ENCODE data around the gene DTX3L. TPM values are rescaled to one million over a fixed set of nuclear protein-coding genes. Genes with fewer than 3 reads are reported as not detected.

The DTX3L gene
- total and polyA plus RNA-seq, 10 of the 15 experiments (the other 5 are each of a cell fraction or from before 2014, with no cell fraction given) = 9.9 to 41.4 (median 21.7) TPM

GRCh38 chr3:122560680-122561079 lies 3.5 kb upstream of the DTX3L start (continued):
- TF ChIP-seq, protein P1, sequence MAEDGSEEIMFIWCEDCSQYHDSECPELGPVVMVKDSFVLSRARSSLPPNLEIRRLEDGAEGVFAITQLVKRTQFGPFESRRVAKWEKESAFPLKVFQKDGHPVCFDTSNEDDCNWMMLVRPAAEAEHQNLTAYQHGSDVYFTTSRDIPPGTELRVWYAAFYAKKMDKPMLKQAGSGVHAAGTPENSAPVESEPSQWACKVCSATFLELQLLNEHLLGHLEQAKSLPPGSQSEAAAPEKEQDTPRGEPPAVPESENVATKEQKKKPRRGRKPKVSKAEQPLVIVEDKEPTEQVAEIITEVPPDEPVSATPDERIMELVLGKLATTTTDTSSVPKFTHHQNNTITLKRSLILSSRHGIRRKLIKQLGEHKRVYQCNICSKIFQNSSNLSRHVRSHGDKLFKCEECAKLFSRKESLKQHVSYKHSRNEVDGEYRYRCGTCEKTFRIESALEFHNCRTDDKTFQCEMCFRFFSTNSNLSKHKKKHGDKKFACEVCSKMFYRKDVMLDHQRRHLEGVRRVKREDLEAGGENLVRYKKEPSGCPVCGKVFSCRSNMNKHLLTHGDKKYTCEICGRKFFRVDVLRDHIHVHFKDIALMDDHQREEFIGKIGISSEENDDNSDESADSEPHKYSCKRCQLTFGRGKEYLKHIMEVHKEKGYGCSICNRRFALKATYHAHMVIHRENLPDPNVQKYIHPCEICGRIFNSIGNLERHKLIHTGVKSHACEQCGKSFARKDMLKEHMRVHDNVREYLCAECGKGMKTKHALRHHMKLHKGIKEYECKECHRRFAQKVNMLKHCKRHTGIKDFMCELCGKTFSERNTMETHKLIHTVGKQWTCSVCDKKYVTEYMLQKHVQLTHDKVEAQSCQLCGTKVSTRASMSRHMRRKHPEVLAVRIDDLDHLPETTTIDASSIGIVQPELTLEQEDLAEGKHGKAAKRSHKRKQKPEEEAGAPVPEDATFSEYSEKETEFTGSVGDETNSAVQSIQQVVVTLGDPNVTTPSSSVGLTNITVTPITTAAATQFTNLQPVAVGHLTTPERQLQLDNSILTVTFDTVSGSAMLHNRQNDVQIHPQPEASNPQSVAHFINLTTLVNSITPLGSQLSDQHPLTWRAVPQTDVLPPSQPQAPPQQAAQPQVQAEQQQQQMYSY (CRISPR knock-in tag; IDR thresholded peaks at IDR 0.05) = no peak
- TF ChIP-seq MEF2A (IDR thresholded peaks at IDR 0.05; ENCODE audit: insufficient read depth, low read depth, low read length) (no peak), GABPA (IDR thresholded peaks at IDR 0.05; ENCODE audit: low read depth) (no peak), MTA2 (IDR thresholded peaks at IDR 0.05; ENCODE audit: low read depth) (no peak)

GRCh38 chr3:122562923-122563716 lies 1.0 kb upstream of the DTX3L start:
- ChIA-PET RAD21 (ENCODE audit: unreplicated experiment) (interaction anchor here (1.6 to 11.8 kb wide), 11 partner anchors 14 to 257 kb away, joined by 3 to 236 read pairs (median 10); partner anchors contain the start of genes FAM162A, PARP14 and PARP15), CTCF (interaction anchor here (0.9 to 6.3 kb wide), 10 partner anchors 12 to 171 kb away, joined by 3 to 192 read pairs (median 6); partner anchors contain the start of genes PARP14 and PARP15), POLR2A (interaction anchor here (0.6 to 7.0 kb wide), 7 partner anchors 9 to 116 kb away, joined by 3 to 79 read pairs (median 3); partner anchors contain the start of genes PARP14 and PARP15), SMC1A (ENCODE audit: uncharacterized antibody, unreplicated experiment) (interaction anchor here (1.0 to 13.0 kb wide), 13 partner anchors 8 to 132 kb away, joined by 3 to 250 read pairs (median 4); partner anchors contain the start of genes PARP14 and PARP15)
- H3K79me2 ChIP-seq (ENCODE audit: control insufficient read depth, insufficient read depth, low read length) = peaks cover 34% of the 10 kb centered on the region
- TF ChIP-seq, protein P2, sequence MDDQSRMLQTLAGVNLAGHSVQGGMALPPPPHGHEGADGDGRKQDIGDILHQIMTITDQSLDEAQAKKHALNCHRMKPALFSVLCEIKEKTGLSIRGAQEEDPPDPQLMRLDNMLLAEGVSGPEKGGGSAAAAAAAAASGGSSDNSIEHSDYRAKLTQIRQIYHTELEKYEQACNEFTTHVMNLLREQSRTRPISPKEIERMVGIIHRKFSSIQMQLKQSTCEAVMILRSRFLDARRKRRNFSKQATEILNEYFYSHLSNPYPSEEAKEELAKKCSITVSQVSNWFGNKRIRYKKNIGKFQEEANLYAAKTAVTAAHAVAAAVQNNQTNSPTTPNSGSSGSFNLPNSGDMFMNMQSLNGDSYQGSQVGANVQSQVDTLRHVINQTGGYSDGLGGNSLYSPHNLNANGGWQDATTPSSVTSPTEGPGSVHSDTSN (IDR thresholded peaks at IDR 0.05; ENCODE audit: insufficient replicate concordance, low read depth, low read length) = no peak
- TF ChIP-seq, protein P3, sequence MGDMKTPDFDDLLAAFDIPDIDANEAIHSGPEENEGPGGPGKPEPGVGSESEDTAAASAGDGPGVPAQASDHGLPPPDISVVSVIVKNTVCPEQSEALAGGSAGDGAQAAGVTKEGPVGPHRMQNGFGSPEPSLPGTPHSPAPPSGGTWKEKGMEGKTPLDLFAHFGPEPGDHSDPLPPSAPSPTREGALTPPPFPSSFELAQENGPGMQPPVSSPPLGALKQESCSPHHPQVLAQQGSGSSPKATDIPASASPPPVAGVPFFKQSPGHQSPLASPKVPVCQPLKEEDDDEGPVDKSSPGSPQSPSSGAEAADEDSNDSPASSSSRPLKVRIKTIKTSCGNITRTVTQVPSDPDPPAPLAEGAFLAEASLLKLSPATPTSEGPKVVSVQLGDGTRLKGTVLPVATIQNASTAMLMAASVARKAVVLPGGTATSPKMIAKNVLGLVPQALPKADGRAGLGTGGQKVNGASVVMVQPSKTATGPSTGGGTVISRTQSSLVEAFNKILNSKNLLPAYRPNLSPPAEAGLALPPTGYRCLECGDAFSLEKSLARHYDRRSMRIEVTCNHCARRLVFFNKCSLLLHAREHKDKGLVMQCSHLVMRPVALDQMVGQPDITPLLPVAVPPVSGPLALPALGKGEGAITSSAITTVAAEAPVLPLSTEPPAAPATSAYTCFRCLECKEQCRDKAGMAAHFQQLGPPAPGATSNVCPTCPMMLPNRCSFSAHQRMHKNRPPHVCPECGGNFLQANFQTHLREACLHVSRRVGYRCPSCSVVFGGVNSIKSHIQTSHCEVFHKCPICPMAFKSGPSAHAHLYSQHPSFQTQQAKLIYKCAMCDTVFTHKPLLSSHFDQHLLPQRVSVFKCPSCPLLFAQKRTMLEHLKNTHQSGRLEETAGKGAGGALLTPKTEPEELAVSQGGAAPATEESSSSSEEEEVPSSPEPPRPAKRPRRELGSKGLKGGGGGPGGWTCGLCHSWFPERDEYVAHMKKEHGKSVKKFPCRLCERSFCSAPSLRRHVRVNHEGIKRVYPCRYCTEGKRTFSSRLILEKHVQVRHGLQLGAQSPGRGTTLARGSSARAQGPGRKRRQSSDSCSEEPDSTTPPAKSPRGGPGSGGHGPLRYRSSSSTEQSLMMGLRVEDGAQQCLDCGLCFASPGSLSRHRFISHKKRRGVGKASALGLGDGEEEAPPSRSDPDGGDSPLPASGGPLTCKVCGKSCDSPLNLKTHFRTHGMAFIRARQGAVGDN (IDR thresholded peaks at IDR 0.05) = 0 out of 2 replicates have a peak, but pooled peaks have one; percentile 38
- H3K9ac ChIP-seq (ENCODE audit: control insufficient read depth, insufficient read depth, low read length) = peak overlapping the region; percentile 96
- ATAC-seq (peak; percentile 8), DNase-seq (ENCODE audit: low read depth, low spot score) (no peak), FAIRE-seq (peak; percentile 27)
- H3K4me3 ChIP-seq = peak overlapping the region; percentile 57
- intact Hi-C loops (cut with micrococcal nuclease; ENCODE audit: unreplicated experiment) = loop anchor here (5.0 to 10.0 kb wide), 3 partner anchors 232 to 464 kb away; partner anchors contain the start of genes HSPBAP1, SEMA5B and SLC49A4
- H3K4me2 ChIP-seq (ENCODE audit: control insufficient read depth, insufficient read depth) = peak overlapping the region; percentile 58
- H3K9me3 ChIP-seq (replicated peaks; ENCODE audit: control insufficient read depth, insufficient read depth, low read length) = no peaks in the 10 kb centered on the region
- WGBS (ENCODE audit: insufficient coverage, insufficient replicate concordance, low lambda C conversion rate, missing lambda C conversion rate) = 2% methylated on average over 5 of the region's 5 CpGs
- no peak overlapping the region; the same call in none of the 2 replicates for H2AFZ ChIP-seq (ENCODE audit: control insufficient read depth, low read depth, low read length)
- BruUV-seq (replicated peaks) = no TSS peak
- H3K4me1 ChIP-seq (ENCODE audit: control insufficient read depth, insufficient read depth, low read length) = peaks cover 4% of the 10 kb centered on the region; the same call in 1 of the 2 replicates
- in situ Hi-C loops (cut with MboI) = no loop called here
- peaks cover under 1 to 9% of the 10 kb centered on the region in 2 experiments; a peak in 2 of 4 replicates for H3K36me3 ChIP-seq (ENCODE audit: control insufficient read depth in 2 of 2, insufficient read depth in 2 of 2, low read length in 1 of 2)
- no peaks in the 10 kb centered on the region for H4K20me1 ChIP-seq (ENCODE audit: control insufficient read depth, insufficient read depth)
- H3K27me3 ChIP-seq (replicated peaks in 1 of 2; ENCODE audit: control insufficient read depth in 2 of 2, insufficient read depth in 2 of 2, low read length in 1 of 2) = no peaks in the 10 kb centered on the region
- H3K27ac ChIP-seq (ENCODE audit: control insufficient read depth, insufficient read depth) = peak overlapping the region; percentile 82
